GM10266 (cell line): ENCODE measurements around the gene BARHL1.

Experiments used
- DNase-seq: peaks from one replicate; pipeline ENCODE4 v3.0.0; 2012; ENCODE audit errors: extremely low spot score
- TF ChIP-seq, protein P1 (sequence below): IDR thresholded peaks from 2 replicates; pipeline ENCODE4 v1.5.1; 2012; ENCODE audit warnings: mild to moderate bottlenecking, low read depth; ENCODE audit not compliant: control insufficient read depth, insufficient read depth; ENCODE audit errors: missing control alignments

Gene BARHL1

DNA sequence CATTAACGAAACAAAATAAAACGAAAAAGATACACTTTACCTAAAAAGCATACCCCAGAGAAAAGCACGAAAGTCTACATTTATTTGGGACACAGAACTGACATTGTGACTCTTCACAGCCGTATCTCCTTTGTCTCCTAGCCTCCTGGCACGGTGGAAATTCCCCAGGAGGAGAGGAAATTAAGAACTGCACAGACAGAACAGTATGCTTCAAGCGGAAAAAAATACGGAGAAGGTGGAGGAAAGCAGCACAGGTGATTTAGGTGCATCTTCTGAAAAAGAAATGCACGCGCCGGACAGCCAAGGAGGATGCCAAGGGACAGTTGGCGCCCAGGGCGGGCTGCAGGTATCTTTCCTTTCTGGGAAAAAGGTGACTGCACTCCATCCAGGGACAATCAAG, 55.4 kb downstream of the BARHL1 start:
- TF ChIP-seq, protein P1, sequence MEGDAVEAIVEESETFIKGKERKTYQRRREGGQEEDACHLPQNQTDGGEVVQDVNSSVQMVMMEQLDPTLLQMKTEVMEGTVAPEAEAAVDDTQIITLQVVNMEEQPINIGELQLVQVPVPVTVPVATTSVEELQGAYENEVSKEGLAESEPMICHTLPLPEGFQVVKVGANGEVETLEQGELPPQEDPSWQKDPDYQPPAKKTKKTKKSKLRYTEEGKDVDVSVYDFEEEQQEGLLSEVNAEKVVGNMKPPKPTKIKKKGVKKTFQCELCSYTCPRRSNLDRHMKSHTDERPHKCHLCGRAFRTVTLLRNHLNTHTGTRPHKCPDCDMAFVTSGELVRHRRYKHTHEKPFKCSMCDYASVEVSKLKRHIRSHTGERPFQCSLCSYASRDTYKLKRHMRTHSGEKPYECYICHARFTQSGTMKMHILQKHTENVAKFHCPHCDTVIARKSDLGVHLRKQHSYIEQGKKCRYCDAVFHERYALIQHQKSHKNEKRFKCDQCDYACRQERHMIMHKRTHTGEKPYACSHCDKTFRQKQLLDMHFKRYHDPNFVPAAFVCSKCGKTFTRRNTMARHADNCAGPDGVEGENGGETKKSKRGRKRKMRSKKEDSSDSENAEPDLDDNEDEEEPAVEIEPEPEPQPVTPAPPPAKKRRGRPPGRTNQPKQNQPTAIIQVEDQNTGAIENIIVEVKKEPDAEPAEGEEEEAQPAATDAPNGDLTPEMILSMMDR = no peak

GRCh38 chr9:132638240-132638639, 55.8 kb downstream of the BARHL1 start:
- no peak for DNase-seq
- TF ChIP-seq, protein P1 = no peak

More for the DNA sequence above, 55.4 kb downstream of the BARHL1 start:
- DNase-seq = no peak

DNA sequence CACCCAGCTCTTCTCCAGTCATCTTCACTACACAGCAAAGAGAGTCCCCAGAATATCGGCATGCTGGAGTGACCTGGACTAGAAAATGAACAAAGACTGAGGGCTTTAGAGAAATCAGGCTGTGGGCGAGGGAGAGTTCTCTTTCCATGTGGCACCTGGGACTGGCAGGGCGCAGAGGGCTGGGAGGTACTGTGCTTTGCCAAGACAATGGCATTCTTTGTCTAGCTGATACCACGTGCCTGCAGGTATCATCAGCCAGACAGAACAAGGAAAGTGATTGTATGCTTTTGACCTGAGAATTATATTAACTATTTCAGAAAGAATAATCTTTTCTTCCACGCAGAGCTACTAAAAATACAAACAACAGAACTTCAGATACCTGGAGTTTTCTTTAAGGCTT, 56.9 kb downstream of the BARHL1 start:
- DNase-seq = no peak
- TF ChIP-seq, protein P1 = no peak
